Activated CD4-positive, alpha-beta T cell treated with anti-CD3 and anti-CD28 coated beads, Interleukin-2, amount 50 U/mL, for 1 hour (primary cell): ENCODE data around the gene P3H3.

Experiments
- DNase-seq: peaks from one replicate; pipeline ENCODE4 v3.0.0-alpha.2; 2020

The P3H3 gene

GRCh38 chr12:6827982-6828780 is at the start of gene P3H3:
P3H3 (plus strand) TSS chr12:6828407; CDS start chr12:6828441, 34 bp downstream.
- no peak for DNase-seq

- DNase-seq, result peak; percentile 85
Measured at GRCh38 chr12:6778574-6779550, 49.3 kb upstream of the P3H3 start.

DNA sequence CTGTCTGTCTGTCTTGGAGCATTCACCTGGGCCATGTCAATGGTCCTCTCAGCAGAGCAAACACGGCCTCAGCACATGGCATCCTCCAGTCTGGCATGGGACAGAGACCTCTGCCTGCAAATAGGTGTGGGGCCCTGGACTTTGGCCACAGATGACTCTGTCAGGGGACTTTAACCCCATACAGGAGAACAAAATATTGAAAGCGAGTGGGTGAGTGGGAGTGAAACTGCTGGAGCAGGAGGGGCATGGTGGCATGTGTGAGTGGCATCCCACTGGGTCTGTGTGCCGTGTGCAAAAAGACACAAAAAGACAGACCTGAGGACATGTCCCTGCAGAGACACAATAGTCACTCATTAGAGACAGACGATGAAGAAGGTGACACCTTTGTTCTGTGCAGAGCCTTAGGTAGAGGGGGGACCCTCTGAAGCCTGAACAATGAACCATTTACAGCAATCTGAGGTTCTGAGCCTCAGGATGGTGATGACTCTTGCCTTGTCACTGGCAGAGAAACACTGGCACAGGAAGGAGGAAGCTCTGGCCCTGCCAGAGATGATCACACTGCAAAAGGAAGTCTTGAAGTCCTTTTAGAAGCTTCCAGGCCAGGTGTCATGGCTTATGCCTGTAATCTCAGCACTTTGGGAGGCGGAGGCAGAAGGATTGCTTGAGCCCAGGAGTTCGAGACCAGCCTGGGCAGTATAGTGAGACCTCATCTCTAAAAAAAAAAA is 48.3 kb upstream of the P3H3 start:
- DNase-seq, result no peak

GRCh38 chr12:6780573-6780972 is 47.6 kb upstream of the P3H3 start:
- DNase-seq, result no peak

DNA sequence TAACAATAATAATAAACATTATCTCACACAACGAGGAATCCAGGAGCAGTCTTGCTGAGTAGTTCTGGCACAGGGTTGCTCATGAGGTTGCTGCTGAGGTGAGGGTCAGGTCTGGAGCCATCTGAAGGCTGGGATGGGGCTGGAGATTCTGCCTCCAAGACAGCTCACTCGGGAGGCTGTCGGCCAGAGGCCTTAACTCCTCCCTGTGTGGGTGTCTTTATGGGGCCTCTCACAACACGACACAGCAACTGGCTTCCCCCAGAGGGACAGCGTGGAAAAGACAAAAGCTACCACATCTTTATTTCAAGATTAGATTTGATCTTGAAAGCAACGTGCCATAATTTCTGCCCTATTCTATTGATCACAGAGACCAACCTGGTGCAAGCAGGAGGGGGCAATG is 46.1 kb upstream of the P3H3 start:
- DNase-seq, result no peak

DNA sequence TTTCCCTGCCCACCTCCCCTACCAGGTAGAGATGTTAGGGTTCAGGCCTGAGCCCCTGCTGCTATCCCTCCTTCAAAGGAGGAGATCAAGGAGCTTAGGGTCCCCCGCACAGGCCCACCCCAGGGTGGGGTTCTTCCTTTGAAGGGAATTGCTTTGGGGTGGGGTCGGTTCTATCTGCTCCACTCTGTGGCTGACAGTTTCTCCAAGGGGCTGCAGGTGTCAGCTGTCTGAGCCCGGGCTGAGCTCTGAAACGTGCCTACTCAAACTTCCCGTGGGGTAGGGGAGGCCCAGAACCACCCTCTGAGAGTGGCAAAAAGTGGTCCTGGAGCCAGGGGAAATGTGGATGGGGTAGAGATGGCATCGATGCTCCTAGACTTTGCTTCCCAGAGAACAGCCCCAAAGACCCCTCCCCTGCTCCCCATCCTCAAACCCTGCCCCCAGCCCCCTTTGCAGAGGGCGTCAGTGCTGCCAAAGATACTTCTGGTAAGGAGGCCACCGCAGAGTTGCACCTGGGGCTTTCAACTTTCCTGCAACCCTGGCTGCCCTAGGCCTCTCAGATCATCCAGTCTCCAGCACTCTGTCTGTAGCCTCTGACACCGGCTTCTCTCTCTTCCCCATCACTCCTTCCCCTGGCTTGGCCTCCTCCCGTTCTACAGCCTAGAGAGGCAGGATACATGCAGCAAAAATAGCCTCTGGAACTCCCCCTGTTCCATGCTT is 45.2 kb upstream of the P3H3 start:
- DNase-seq, result no peak

GRCh38 chr12:6783828-6784227 is 44.4 kb upstream of the P3H3 start:
- no peak for DNase-seq

DNA sequence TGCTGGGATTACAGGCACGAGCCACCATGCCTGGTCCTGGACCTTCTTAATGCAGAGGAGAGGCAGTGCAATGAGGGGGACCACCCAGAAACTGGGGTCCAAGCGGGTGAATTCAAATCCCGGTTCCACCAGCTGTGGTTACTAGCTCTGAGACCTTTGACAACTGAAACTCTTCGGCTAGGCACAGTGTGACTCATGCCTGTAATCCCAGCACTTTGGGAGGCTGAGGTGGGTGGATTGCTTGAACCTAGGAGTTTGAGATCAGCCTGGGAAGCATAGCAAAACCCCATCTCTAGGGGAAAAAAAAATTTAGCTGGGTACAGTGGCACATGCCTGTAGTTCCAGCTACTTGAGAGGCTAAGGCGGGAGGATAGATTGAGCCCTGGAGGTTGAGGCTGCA is 43.9 kb upstream of the P3H3 start:
- no peak for DNase-seq

DNA sequence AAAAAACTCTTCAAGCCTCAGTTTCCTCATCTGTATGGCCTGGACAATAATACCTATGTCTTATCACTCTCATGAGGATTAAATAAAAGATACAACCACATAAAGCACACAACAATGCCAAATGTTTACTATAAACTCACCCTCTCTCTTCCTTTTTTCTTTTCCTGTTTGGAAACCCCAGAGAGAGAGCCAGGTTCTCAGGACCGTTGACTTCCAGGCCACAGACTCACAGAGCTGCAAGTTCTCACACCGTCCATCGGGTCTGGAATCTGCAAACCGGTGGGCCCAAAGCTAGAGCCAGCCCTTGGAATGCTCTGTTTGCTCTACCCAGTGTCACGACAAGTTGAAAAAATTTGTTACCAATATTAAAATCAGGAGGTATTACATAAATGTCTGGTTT is 43.4 kb upstream of the P3H3 start:
- no peak for DNase-seq

DNA sequence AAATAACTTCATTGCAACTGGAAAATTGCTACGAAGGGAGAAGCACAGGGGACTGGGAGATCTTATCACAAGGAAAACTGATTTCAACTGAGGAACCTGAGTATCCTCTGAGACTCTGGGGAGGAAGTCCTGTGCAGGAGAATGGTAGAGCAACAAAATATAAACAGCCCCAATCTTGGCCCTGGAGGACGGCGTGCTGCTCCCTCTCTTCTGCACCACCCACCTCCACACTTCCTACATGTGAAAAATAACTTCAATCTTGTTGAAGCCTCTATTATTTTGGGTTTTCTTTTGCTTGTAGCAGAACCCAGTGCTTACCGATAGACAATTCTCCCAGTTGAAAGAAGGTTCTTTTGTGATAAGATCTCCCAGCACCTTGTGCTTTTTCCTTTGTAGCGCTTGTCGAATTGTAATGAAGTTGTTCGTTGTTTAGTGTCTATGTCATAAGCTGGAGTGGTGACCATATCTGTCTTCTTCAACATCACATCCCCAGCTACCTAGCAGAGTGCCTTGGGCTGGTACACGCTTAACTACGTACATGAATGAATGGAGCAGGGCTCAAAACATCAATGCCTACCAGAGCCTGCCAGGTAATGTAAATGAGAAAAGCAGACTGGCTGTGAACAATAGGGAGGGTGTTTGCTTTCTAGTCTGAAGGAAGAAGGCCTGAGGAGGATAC is 41.7 kb upstream of the P3H3 start:
- no peak for DNase-seq

- no peak for DNase-seq
Measured at GRCh38 chr12:6787309-6787708, 40.9 kb upstream of the P3H3 start.

GRCh38 chr12:6788972-6789924 is 39.0 kb upstream of the P3H3 start, which contains the start of gene CD4:
CD4 (plus strand) TSS chr12:6789528; CDS start chr12:6800139, 10,611 bp downstream.
- DNase-seq, result peak; percentile 70

GRCh38 chr12:6790496-6791150 is 37.6 kb upstream of the P3H3 start:
- peak; percentile 45 for DNase-seq

DNA sequence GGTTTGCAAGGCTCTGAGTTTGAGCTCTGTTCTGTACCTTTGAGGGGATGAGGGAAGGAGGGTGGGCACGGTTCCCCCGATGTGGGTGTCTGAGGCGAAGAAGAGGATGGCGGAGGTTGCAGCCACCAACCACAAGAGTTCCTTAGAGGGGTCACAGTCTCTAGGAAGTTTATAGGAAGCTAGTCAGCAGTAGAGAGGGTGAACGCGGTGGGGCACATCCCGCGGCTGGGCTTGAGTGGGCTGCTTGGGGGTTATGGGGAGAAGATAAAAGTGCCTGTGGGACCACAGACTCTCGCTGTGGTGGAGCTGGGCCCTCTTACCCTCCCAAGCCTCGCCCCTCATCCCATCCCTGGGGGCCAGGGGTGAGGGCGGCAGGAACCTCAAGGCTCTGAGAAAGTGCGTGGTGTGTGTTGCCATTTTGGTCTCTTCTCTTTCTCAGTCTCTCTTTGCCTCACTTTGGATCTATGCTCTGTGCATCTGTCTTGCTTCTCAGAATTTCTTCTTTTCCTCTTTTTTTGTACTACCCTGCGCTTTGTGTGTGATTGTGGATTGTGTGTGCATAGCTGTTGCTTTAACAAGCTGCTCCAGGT is 36.2 kb upstream of the P3H3 start:
- no peak for DNase-seq

GRCh38 chr12:6792522-6793201 is 35.5 kb upstream of the P3H3 start:
- DNase-seq, result peak; percentile 34

DNA sequence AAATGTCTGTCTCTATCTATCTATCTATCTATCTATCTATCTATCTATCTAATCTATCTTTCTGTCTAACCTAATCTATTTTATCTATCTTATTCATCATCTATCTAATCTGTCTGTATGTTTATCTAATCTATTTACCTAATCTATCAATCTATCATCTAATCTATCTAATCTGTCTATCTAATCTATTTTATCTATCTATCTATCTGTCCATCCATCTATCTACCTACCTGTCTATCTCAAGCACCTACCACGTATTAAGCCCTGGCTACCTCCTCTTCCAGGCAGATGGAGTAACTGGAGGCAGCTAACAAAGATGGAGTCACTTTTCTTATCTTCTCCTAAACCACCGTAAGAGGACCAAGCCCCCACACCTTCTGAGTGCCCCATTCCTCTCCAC is 33.1 kb upstream of the P3H3 start:
- no peak for DNase-seq

- DNase-seq, result no peak
Measured at GRCh38 chr12:6796576-6796975, 31.6 kb upstream of the P3H3 start.

DNA sequence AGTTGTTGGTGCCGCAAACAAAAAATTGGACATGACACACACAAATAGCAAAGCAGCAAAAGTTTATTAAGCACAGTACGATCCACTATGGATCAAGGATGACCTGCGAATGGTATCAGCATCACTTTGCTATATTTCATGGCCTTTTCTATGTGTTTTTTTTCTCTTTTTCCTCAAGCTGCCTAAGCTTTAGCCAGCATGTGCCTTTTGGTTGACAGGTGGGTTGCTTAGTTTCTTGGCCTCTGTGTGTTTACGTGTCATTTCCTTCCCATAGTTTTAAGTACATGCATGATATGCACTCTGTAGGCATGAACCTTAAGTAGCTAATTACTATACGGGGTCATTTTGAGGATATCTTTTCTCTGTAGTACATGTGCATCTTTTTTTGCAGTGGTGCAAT is 29.1 kb upstream of the P3H3 start:
- DNase-seq, result no peak

GRCh38 chr12:6807170-6807569 is 21.0 kb upstream of the P3H3 start:
- DNase-seq, result no peak
